GM12891 (cell line): ENCODE results near the gene GVQW3.

ENCODE experiments used
- PAX5 ChIP-seq: IDR thresholded peaks from 2 replicates; pipeline ENCODE4 v1.6.1; 2011; ENCODE audit warnings: low read length, moderate library complexity, mild to moderate bottlenecking; ENCODE audit not compliant: insufficient read depth, severe bottlenecking
- POLR2A ChIP-seq: IDR thresholded peaks from 2 replicates; pipeline ENCODE4 v1.6.1; 2011; ENCODE audit warnings: low read depth, low read length, control low read depth
- POLR2AphosphoS5 ChIP-seq: IDR thresholded peaks from 2 replicates; pipeline ENCODE4 v1.6.1; 2011; ENCODE audit warnings: low read depth, low read length, control low read depth
- POU2F2 ChIP-seq: IDR thresholded peaks from 2 replicates; pipeline ENCODE4 v1.6.1; 2011; ENCODE audit warnings: low read depth, mild to moderate bottlenecking, control low read depth, low read length, moderate library complexity
- TAF1 ChIP-seq: IDR thresholded peaks from 2 replicates; pipeline ENCODE4 v1.6.1; 2011; ENCODE audit warnings: low read depth, low read length, control low read depth

GRCh38 chr11:76379807-76380158 is 1.3 kb upstream of the GVQW3 start:
- TF ChIP-seq POU2F2: no peak
- no peak for TF ChIP-seq POLR2AphosphoS5
- TF ChIP-seq TAF1: no peak
- TF ChIP-seq POLR2A: no peak
- TF ChIP-seq PAX5: no peak
